Measurements from ENCODE around the gene PLPP4. TPM values are rescaled to one million over a fixed set of nuclear protein-coding genes. Genes with fewer than 3 reads are reported as not detected.

Gene PLPP4
- total RNA-seq, 1 donor from 2014 or later, result not detected

GRCh38 chr10:120456143-120456625 lies 843 bp upstream of the PLPP4 start:
- intact Hi-C loops (cut with micrococcal nuclease), result no loop called here

GRCh38 chr10:120457431-120458172 lies 575 bp downstream of the PLPP4 start:
- intact Hi-C loops (cut with micrococcal nuclease), result no loop called here

- intact Hi-C loops (cut with micrococcal nuclease), result no loop called here
Measured at GRCh38 chr10:120458432-120458831, 1.4 kb downstream of the PLPP4 start.

- intact Hi-C loops (cut with micrococcal nuclease), result no loop called here
Measured at GRCh38 chr10:120459185-120459584, 2.2 kb downstream of the PLPP4 start.

- intact Hi-C loops (cut with micrococcal nuclease), result no loop called here
Measured at GRCh38 chr10:120460186-120460585, 3.2 kb downstream of the PLPP4 start.

GRCh38 chr10:120460776-120461175 lies 3.7 kb downstream of the PLPP4 start:
- intact Hi-C loops (cut with micrococcal nuclease), result no loop called here

- intact Hi-C loops (cut with micrococcal nuclease), result no loop called here
Measured at GRCh38 chr10:120462018-120462682, 5.1 kb downstream of the PLPP4 start.

GRCh38 chr10:120465138-120465537 lies 8.1 kb downstream of the PLPP4 start:
- intact Hi-C loops (cut with micrococcal nuclease), result no loop called here

GRCh38 chr10:120466006-120466405 lies 9.0 kb downstream of the PLPP4 start:
- intact Hi-C loops (cut with micrococcal nuclease), result no loop called here

GRCh38 chr10:120473593-120473992 lies 16.6 kb downstream of the PLPP4 start:
- intact Hi-C loops (cut with micrococcal nuclease), result no loop called here

GRCh38 chr10:120474956-120475355 lies 17.9 kb downstream of the PLPP4 start:
- intact Hi-C loops (cut with micrococcal nuclease), result no loop called here

GRCh38 chr10:120475844-120476791 lies 19.1 kb downstream of the PLPP4 start:
- intact Hi-C loops (cut with micrococcal nuclease), result no loop called here

- intact Hi-C loops (cut with micrococcal nuclease), result no loop called here
Measured at GRCh38 chr10:120477021-120477742, 20.2 kb downstream of the PLPP4 start.

- intact Hi-C loops (cut with micrococcal nuclease), result no loop called here
Measured at GRCh38 chr10:120477743-120478141, 20.7 kb downstream of the PLPP4 start.

GRCh38 chr10:120478386-120478785 lies 21.4 kb downstream of the PLPP4 start:
- intact Hi-C loops (cut with micrococcal nuclease), result no loop called here

- intact Hi-C loops (cut with micrococcal nuclease), result no loop called here
Measured at GRCh38 chr10:120479506-120479905, 22.5 kb downstream of the PLPP4 start.

- intact Hi-C loops (cut with micrococcal nuclease), result no loop called here
Measured at GRCh38 chr10:120480065-120480600, 23.1 kb downstream of the PLPP4 start.

- intact Hi-C loops (cut with micrococcal nuclease), result no loop called here
Measured at GRCh38 chr10:120480848-120481247, 23.8 kb downstream of the PLPP4 start.

GRCh38 chr10:120483006-120483405 lies 26.0 kb downstream of the PLPP4 start:
- intact Hi-C loops (cut with micrococcal nuclease), result no loop called here

- intact Hi-C loops (cut with micrococcal nuclease), result no loop called here
Measured at GRCh38 chr10:120483651-120484301, 26.7 kb downstream of the PLPP4 start.
